Activated CD4-positive, alpha-beta memory T cell treated with anti-CD3 and anti-CD28 coated beads for 36 hours (primary cell): Measurements from ENCODE around the gene AFF1. TPM values are rescaled to one million over a fixed set of nuclear protein-coding genes. Genes with fewer than 3 reads are reported as not detected.

Source experiments
- CTCF ChIA-PET: fragments of 350-600 bp; sonication (Branson Sonifier 250); formaldehyde crosslinking; loops from one replicate; lab custom pipeline; 2021; ENCODE audit warnings: antibody characterized with exemption, inconsistent platforms; lab: Charles Lee
- POLR2A ChIA-PET: fragments of 350-600 bp; sonication (Branson Sonifier 250); formaldehyde crosslinking; loops from one replicate; lab custom pipeline; 2021; ENCODE audit warnings: antibody characterized with exemption; lab: Charles Lee
- DNase-seq: peaks from one replicate; pipeline ENCODE4 v3.0.0-alpha.2; 2020
- H3K27ac Mint-ChIP-seq: one replicate; pipeline ENCODE4 v1.8.0; 2021; ENCODE audit warnings: mixed read lengths
- H3K27me3 Mint-ChIP-seq: one replicate; pipeline ENCODE4 v1.8.0; 2021; ENCODE audit warnings: mixed read lengths
- H3K36me3 Mint-ChIP-seq: one replicate; pipeline ENCODE4 v1.8.0; 2021; ENCODE audit warnings: mixed read lengths
- H3K4me1 Mint-ChIP-seq: one replicate; pipeline ENCODE4 v1.8.0; 2021; ENCODE audit warnings: low read depth, mixed read lengths
- H3K4me3 Mint-ChIP-seq: one replicate; pipeline ENCODE4 v1.8.0; 2021; ENCODE audit warnings: mild to moderate bottlenecking, mixed read lengths
- H3K9me3 Mint-ChIP-seq: one replicate; pipeline ENCODE4 v1.8.0; 2021; ENCODE audit warnings: mixed read lengths
- intact Hi-C: fragments of 100-400 bp; cut with micrococcal nuclease; formaldehyde crosslinking; loops from one replicate; pipeline ENCODE4 v1.15.1; 2023
- total RNA-seq, 2 experiments: library from RNA; stranded (reverse); gene quantifications; one replicate each; pipeline ENCODE4 v1.2.3, GENCODE V29; 2021

Gene AFF1
- 10 to 100 TPM; 46.1 to 50.8 TPM for total RNA-seq

- CTCF ChIA-PET: interaction anchor here (0.6 to 7.0 kb wide), 23 partner anchors 10 to 530 kb away, joined by 3 to 45 read pairs (median 5); partner anchors contain the start of gene KLHL8
- Mint-ChIP-seq H3K9me3 (no peaks in the 10 kb centered on the region), H3K4me1 (peaks cover 49% of the 10 kb centered on the region), H3K27ac (peak within 1 kb of the TSS; percentile 95), H3K4me3 (peak within 1 kb of the TSS; percentile 90), H3K36me3 (peaks cover 6% of the 10 kb centered on the region), H3K27me3 (no peaks in the 10 kb centered on the region)
- intact Hi-C loops: loop anchor here (1.0 to 10.0 kb wide), 7 partner anchors 42 to 1447 kb away; partner anchors contain the start of genes HSD17B11, KLHL8 and NUDT9
- DNase-seq: peak; percentile 94
- POLR2A ChIA-PET: interaction anchor here (0.6 to 3.3 kb wide), 15 partner anchors 9 to 286 kb away, joined by 3 to 103 read pairs (median 6); partner anchors contain the start of gene KLHL8
Measured at GRCh38 chr4:86934771-86935565, at the start of gene AFF1. Gene AFF1, plus strand, starts transcription at chr4:86935011. Its CDS starts 13,523 bp downstream, at chr4:86948534.

- CTCF ChIA-PET: interaction anchor here (0.6 to 1.4 kb wide), 3 partner anchors 391 to 396 kb away, joined by 3 to 5 read pairs (median 3); no protein-coding TSS in a partner anchor
- H3K4me3 Mint-ChIP-seq: peak overlapping the region; percentile 73
- POLR2A ChIA-PET: no interaction called here
- no peaks in the 10 kb centered on the region for H3K9me3 Mint-ChIP-seq
- peaks cover 20% of the 10 kb centered on the region for H3K27me3 Mint-ChIP-seq
- intact Hi-C loops: loop anchor here (5.0 kb wide), 1 partner anchor 293 kb away; no protein-coding TSS in a partner anchor
- no peaks in the 10 kb centered on the region for H3K4me1 Mint-ChIP-seq
- no peak for DNase-seq
- H3K27ac Mint-ChIP-seq: no peak overlapping the region
- no peaks in the 10 kb centered on the region for H3K36me3 Mint-ChIP-seq
Measured at GRCh38 chr4:86890790-86891189, 44.0 kb upstream of the AFF1 start.

- no peaks in the 10 kb centered on the region for H3K36me3 Mint-ChIP-seq
- no peaks in the 10 kb centered on the region for H3K4me1 Mint-ChIP-seq
- intact Hi-C loops: loop anchor here (5.0 kb wide), 1 partner anchor 295 kb away; no protein-coding TSS in a partner anchor
- H3K27me3 Mint-ChIP-seq: peaks cover 20% of the 10 kb centered on the region
- peak within 1 kb of the TSS; percentile 73 for H3K4me3 Mint-ChIP-seq
- CTCF ChIA-PET: interaction anchor here (1.0 to 1.5 kb wide), 4 partner anchors 13 to 397 kb away, joined by 3 to 11 read pairs (median 4); no protein-coding TSS in a partner anchor
- H3K27ac Mint-ChIP-seq: no peak within 1 kb of the TSS
- POLR2A ChIA-PET: interaction anchor here (0.8 kb wide), 1 partner anchor 328 kb away, joined by 3 read pairs; no protein-coding TSS in a partner anchor
- no peaks in the 10 kb centered on the region for H3K9me3 Mint-ChIP-seq
- DNase-seq: peak; percentile 56
Measured at GRCh38 chr4:86891762-86892635, 42.8 kb upstream of the AFF1 start, which contains the start of gene C4orf36. Gene C4orf36, minus strand, starts transcription at chr4:86892422. Its CDS starts 902 bp downstream, at chr4:86891520.

GRCh38 chr4:86892636-86892960 lies 42.2 kb upstream of the AFF1 start:
- Mint-ChIP-seq H3K4me1 (no peaks in the 10 kb centered on the region), H3K27ac (no peak overlapping the region), H3K27me3 (peaks cover 20% of the 10 kb centered on the region), H3K9me3 (no peaks in the 10 kb centered on the region), H3K36me3 (no peaks in the 10 kb centered on the region), H3K4me3 (peak overlapping the region; percentile 64)
- POLR2A ChIA-PET: interaction anchor here (0.8 kb wide), 1 partner anchor 327 kb away, joined by 3 read pairs; no protein-coding TSS in a partner anchor
- DNase-seq: no peak
- intact Hi-C loops: loop anchor here (5.0 kb wide), 1 partner anchor 295 kb away; no protein-coding TSS in a partner anchor
- CTCF ChIA-PET: interaction anchor here (1.0 to 1.5 kb wide), 4 partner anchors 14 to 398 kb away, joined by 3 to 11 read pairs (median 4); no protein-coding TSS in a partner anchor

- Mint-ChIP-seq H3K27ac (no peak overlapping the region), H3K4me3 (no peak overlapping the region), H3K36me3 (no peaks in the 10 kb centered on the region), H3K27me3 (peaks cover 20% of the 10 kb centered on the region), H3K9me3 (no peaks in the 10 kb centered on the region), H3K4me1 (no peaks in the 10 kb centered on the region)
- no peak for DNase-seq
- ChIA-PET CTCF (interaction anchor here (1.0 to 1.5 kb wide), 5 partner anchors 11 to 398 kb away, joined by 3 to 11 read pairs (median 3); no protein-coding TSS in a partner anchor), POLR2A (interaction anchor here (0.8 kb wide), 1 partner anchor 327 kb away, joined by 3 read pairs; no protein-coding TSS in a partner anchor)
- intact Hi-C loops: loop anchor here (5.0 kb wide), 1 partner anchor 296 kb away; no protein-coding TSS in a partner anchor
Measured at GRCh38 chr4:86893136-86893535, 41.7 kb upstream of the AFF1 start.

GRCh38 chr4:86894455-86894854 lies 40.4 kb upstream of the AFF1 start:
- Mint-ChIP-seq H3K9me3 (no peaks in the 10 kb centered on the region), H3K4me3 (no peak overlapping the region), H3K27me3 (peaks cover 20% of the 10 kb centered on the region), H3K27ac (no peak overlapping the region), H3K36me3 (no peaks in the 10 kb centered on the region), H3K4me1 (no peaks in the 10 kb centered on the region)
- intact Hi-C loops: loop anchor here (5.0 kb wide), 1 partner anchor 297 kb away; no protein-coding TSS in a partner anchor
- no peak for DNase-seq
- CTCF ChIA-PET: interaction anchor here (0.8 to 2.2 kb wide), 5 partner anchors 372 to 400 kb away, joined by 4 to 64 read pairs (median 5); no protein-coding TSS in a partner anchor
- POLR2A ChIA-PET: no interaction called here

- Mint-ChIP-seq H3K27me3 (peaks cover 15% of the 10 kb centered on the region), H3K36me3 (no peaks in the 10 kb centered on the region), H3K4me1 (no peaks in the 10 kb centered on the region), H3K4me3 (no peak overlapping the region), H3K27ac (no peak overlapping the region), H3K9me3 (no peaks in the 10 kb centered on the region)
- ChIA-PET CTCF (interaction anchor here (0.7 to 2.2 kb wide), 7 partner anchors 11 to 400 kb away, joined by 3 to 64 read pairs (median 4); no protein-coding TSS in a partner anchor), POLR2A (no interaction called here)
- DNase-seq: no peak
- intact Hi-C loops: loop anchor here (1.0 kb wide), 3 partner anchors 243 to 398 kb away; no protein-coding TSS in a partner anchor
Measured at GRCh38 chr4:86895692-86896488, 38.9 kb upstream of the AFF1 start.

- Mint-ChIP-seq H3K27ac (no peak overlapping the region), H3K4me3 (no peak overlapping the region), H3K27me3 (peaks cover 8% of the 10 kb centered on the region), H3K4me1 (no peaks in the 10 kb centered on the region), H3K36me3 (no peaks in the 10 kb centered on the region), H3K9me3 (no peaks in the 10 kb centered on the region)
- CTCF ChIA-PET: interaction anchor here (0.7 to 4.3 kb wide), 7 partner anchors 11 to 403 kb away, joined by 3 to 23 read pairs (median 4); no protein-coding TSS in a partner anchor
- no peak for DNase-seq
- intact Hi-C loops: no loop called here
- POLR2A ChIA-PET: no interaction called here
Measured at GRCh38 chr4:86896596-86896995, 38.2 kb upstream of the AFF1 start.

- peak; percentile 12 for DNase-seq
- Mint-ChIP-seq H3K4me3 (no peak overlapping the region), H3K27ac (no peak overlapping the region), H3K27me3 (peaks cover 3% of the 10 kb centered on the region), H3K4me1 (no peaks in the 10 kb centered on the region), H3K9me3 (no peaks in the 10 kb centered on the region), H3K36me3 (no peaks in the 10 kb centered on the region)
- ChIA-PET CTCF (interaction anchor here (2.5 to 4.3 kb wide), 2 partner anchors 399 to 402 kb away, joined by 15 to 23 read pairs; no protein-coding TSS in a partner anchor), POLR2A (no interaction called here)
- intact Hi-C loops: no loop called here
Measured at GRCh38 chr4:86898562-86898961, 36.2 kb upstream of the AFF1 start.

- no peaks in the 10 kb centered on the region for H3K9me3 Mint-ChIP-seq
- no peaks in the 10 kb centered on the region for H3K36me3 Mint-ChIP-seq
- H3K4me3 Mint-ChIP-seq: no peak overlapping the region
- no peak for DNase-seq
- H3K27me3 Mint-ChIP-seq: peaks cover 6% of the 10 kb centered on the region
- ChIA-PET POLR2A (no interaction called here), CTCF (interaction anchor here (0.6 to 3.5 kb wide), 3 partner anchors 21 to 406 kb away, joined by 3 to 21 read pairs (median 12); no protein-coding TSS in a partner anchor)
- no peak overlapping the region for H3K27ac Mint-ChIP-seq
- intact Hi-C loops: no loop called here
- no peaks in the 10 kb centered on the region for H3K4me1 Mint-ChIP-seq
Measured at GRCh38 chr4:86901864-86902263, 32.9 kb upstream of the AFF1 start.
